Caco-2 (cell line): ENCODE results near the gene BIK. TPM values are rescaled to one million over a fixed set of nuclear protein-coding genes. Genes with fewer than 3 reads are reported as not detected.

Experiments
- BruUV-seq: library from RNA; stranded (reverse); fragments of 400-500 nt; replicated peaks from 2 replicates; lab custom pipeline; 2021; lab: Mats Ljungman, UMichigan
- CTCF ChIA-PET: fragments of 300-600 bp; sonication (Branson Sonifier 250); formaldehyde crosslinking; loops from one replicate; lab custom pipeline; 2022; ENCODE audit warnings: antibody characterized with exemption; lab: Charles Lee
- POLR2A ChIA-PET: fragments of 300-600 bp; sonication (Branson Sonifier 250); formaldehyde crosslinking; loops from one replicate; lab custom pipeline; 2022; ENCODE audit warnings: antibody characterized with exemption; lab: Charles Lee
- DNase-seq, 2 experiments: peaks; one replicate each; pipeline versions ENCODE4 v3.0.0 to v3.0.0-alpha.2; 2020 to 2022
- H3K27me3 ChIP-seq: replicated peaks from 2 replicates; pipeline ENCODE4 v1.6.0; 2011; ENCODE audit warnings: low read length; ENCODE audit not compliant: control insufficient read depth, insufficient read depth
- H3K36me3 ChIP-seq: 2 replicates; pipeline ENCODE4 v1.5.1; 2011; ENCODE audit warnings: low read length; ENCODE audit not compliant: control insufficient read depth, insufficient read depth
- H3K4me1 ChIP-seq: fragments of 250-450 bp; sonication (Bioruptor Pico); 2 replicates; pipeline ENCODE4 v1.5.1; 2020; ENCODE audit warnings: mild to moderate bottlenecking
- H3K4me3 ChIP-seq: 2 replicates; pipeline ENCODE4 v1.5.1; 2011; ENCODE audit warnings: low read depth, mild to moderate bottlenecking, control low read depth, low read length
- H3K9me3 ChIP-seq: fragments of 250-450 bp; sonication (Bioruptor Pico); 2 replicates; pipeline ENCODE4 v1.5.1; 2020; ENCODE audit warnings: mild to moderate bottlenecking, moderate library complexity
- H3K27ac Mint-ChIP-seq: one replicate; pipeline ENCODE4 v1.8.0; 2022; ENCODE audit warnings: mixed read lengths; ENCODE audit not compliant: unreplicated experiment
- H3K27me3 Mint-ChIP-seq: one replicate; pipeline ENCODE4 v1.8.0; 2022; ENCODE audit warnings: mixed read lengths; ENCODE audit not compliant: insufficient read depth, unreplicated experiment
- H3K36me3 Mint-ChIP-seq: one replicate; pipeline ENCODE4 v1.8.0; 2022; ENCODE audit warnings: mild to moderate bottlenecking, mixed read lengths; ENCODE audit not compliant: insufficient read depth, unreplicated experiment
- H3K4me1 Mint-ChIP-seq: one replicate; pipeline ENCODE4 v1.8.0; 2022; ENCODE audit warnings: low read depth, mixed read lengths; ENCODE audit not compliant: unreplicated experiment
- H3K4me3 Mint-ChIP-seq: one replicate; pipeline ENCODE4 v1.8.0; 2022; ENCODE audit warnings: mild to moderate bottlenecking, moderate library complexity, mixed read lengths; ENCODE audit not compliant: unreplicated experiment
- H3K9me3 Mint-ChIP-seq: one replicate; pipeline ENCODE4 v1.8.0; 2022; ENCODE audit warnings: mixed read lengths; ENCODE audit not compliant: unreplicated experiment
- CTCF ChIP-seq, 2 experiments: fragments of 200-600 bp in 1 of 2; IDR thresholded peaks; 1 replicate in 1 of 2; 2 replicates in 1 of 2; pipeline versions ENCODE4 v1.5.1 to v1.8.0; 2011 to 2022; ENCODE audit warnings: antibody characterized with exemption in 1 of 2, control low read depth in 1 of 2, inconsistent platforms in 1 of 2, low read depth in 1 of 2, low read length in 1 of 2, mild to moderate bottlenecking in 1 of 2, moderate library complexity in 1 of 2; ENCODE audit not compliant: insufficient read depth in 1 of 2, severe bottlenecking in 1 of 2, unreplicated experiment in 1 of 2
- intact Hi-C: fragments of 100-400 bp; cut with micrococcal nuclease; formaldehyde crosslinking; loops from one replicate; pipeline ENCODE4 v1.10.0; 2022; ENCODE audit not compliant: unreplicated experiment
- total RNA-seq: library from RNA; stranded (reverse); gene quantifications from 2 replicates; pipeline ENCODE4 v1.2.3, GENCODE V29; 2022

The BIK gene
- total RNA-seq, 1 experiment from 2014 or later = 13.3 TPM

DNA sequence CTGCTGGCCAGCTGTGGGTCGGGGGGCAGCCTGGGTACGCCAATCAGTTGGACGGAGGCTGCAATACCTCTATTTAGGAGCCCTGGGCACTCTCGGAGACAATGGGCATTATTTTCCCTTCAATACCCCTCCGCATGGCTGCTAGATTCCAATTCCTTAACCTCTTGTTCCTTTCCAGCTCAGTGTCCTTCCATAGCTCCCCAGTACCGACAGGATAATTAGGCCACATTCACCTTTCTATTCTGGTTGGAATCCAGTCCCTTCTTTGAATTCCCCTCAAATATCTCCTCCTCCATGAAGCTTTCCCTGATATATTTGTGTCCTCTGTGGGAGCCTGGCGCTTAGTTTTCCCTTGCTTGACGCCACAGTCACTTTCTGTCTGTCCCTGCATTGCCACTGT is 4.2 kb upstream of the BIK start:
- CTCF ChIA-PET = no interaction called here
- no peak overlapping the region for H3K4me3 Mint-ChIP-seq
- BruUV-seq = no TSS peak
- Histone ChIP-seq H3K9me3 (no peaks in the 10 kb centered on the region), H3K27me3 (no peaks in the 10 kb centered on the region), H3K4me3 (no peak overlapping the region), H3K36me3 (no peaks in the 10 kb centered on the region), H3K4me1 (peaks cover 29% of the 10 kb centered on the region)
- TF ChIP-seq CTCF (IDR thresholded peaks at IDR 0.05; ENCODE audit: insufficient read depth in 1 of 2, low read depth in 1 of 2, low read length in 1 of 2, severe bottlenecking in 1 of 2, unreplicated experiment in 1 of 2) = no peak
- H3K27ac Mint-ChIP-seq = no peak overlapping the region
- peaks cover 9% of the 10 kb centered on the region for H3K36me3 Mint-ChIP-seq
- no peaks in the 10 kb centered on the region for H3K27me3 Mint-ChIP-seq
- peaks cover 24% of the 10 kb centered on the region for H3K4me1 Mint-ChIP-seq
- POLR2A ChIA-PET = no interaction called here
- no peaks in the 10 kb centered on the region for H3K9me3 Mint-ChIP-seq
- no peak for DNase-seq
- intact Hi-C loops = no loop called here

- TF ChIP-seq CTCF (IDR thresholded peaks at IDR 0.05; ENCODE audit: insufficient read depth in 1 of 2, low read depth in 1 of 2, low read length in 1 of 2, severe bottlenecking in 1 of 2, unreplicated experiment in 1 of 2) = no peak
- no peak for DNase-seq
- Mint-ChIP-seq H3K27me3 (no peaks in the 10 kb centered on the region), H3K4me3 (no peak overlapping the region), H3K36me3 (peaks cover 6% of the 10 kb centered on the region), H3K9me3 (no peaks in the 10 kb centered on the region), H3K4me1 (peaks cover 15% of the 10 kb centered on the region), H3K27ac (no peak overlapping the region)
- Histone ChIP-seq H3K4me3 (no peak overlapping the region), H3K27me3 (no peaks in the 10 kb centered on the region), H3K36me3 (no peaks in the 10 kb centered on the region), H3K4me1 (peaks cover 14% of the 10 kb centered on the region), H3K9me3 (no peaks in the 10 kb centered on the region)
- POLR2A ChIA-PET = interaction anchor here (0.5 kb wide), 1 partner anchor 254 kb away, joined by 5 read pairs; no protein-coding TSS in a partner anchor
- intact Hi-C loops = no loop called here
- CTCF ChIA-PET = no interaction called here
- no TSS peak for BruUV-seq
Observed at GRCh38 chr22:43109511-43109910, 1.0 kb upstream of the BIK start.

DNA sequence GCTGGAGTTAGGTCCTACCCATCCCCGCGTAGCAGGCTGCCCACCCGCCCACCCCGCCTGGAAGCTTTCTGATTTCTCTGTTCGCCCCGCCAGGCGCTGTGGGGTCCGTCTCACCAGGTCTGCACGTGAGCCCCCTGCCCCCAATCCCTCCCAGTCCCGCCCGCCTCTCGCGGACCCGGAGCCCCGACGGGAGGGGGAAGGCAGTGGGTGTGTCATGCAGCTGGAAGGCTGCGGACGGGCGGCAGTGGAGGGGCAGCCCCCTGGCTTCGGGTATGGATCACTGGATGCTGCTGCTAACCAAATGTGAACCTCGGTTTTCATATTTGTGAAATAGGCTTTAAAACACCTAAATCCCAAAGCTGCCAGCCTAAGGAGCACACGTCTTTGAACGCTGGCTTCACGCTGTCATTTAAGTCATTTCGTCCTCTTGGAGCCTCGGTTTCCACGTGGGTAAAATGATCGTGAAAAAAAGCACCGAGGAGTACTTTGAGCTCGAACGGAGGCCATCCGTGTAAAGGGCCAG is 568 bp upstream of the BIK start:
- H3K27me3 Mint-ChIP-seq = no peaks in the 10 kb centered on the region
- no TSS peak for BruUV-seq
- Histone ChIP-seq H3K9me3 (no peaks in the 10 kb centered on the region), H3K36me3 (no peaks in the 10 kb centered on the region), H3K4me1 (peaks cover 9% of the 10 kb centered on the region), H3K4me3 (peak overlapping the region; percentile 87), H3K27me3 (no peaks in the 10 kb centered on the region)
- no peak for TF ChIP-seq CTCF (IDR thresholded peaks at IDR 0.05; ENCODE audit: insufficient read depth in 1 of 2, low read depth in 1 of 2, low read length in 1 of 2, severe bottlenecking in 1 of 2, unreplicated experiment in 1 of 2)
- ChIA-PET CTCF (interaction anchor here (1.0 to 1.6 kb wide), 2 partner anchors 20 to 122 kb away, joined by 4 read pairs; no protein-coding TSS in a partner anchor), POLR2A (no interaction called here)
- peaks cover 9% of the 10 kb centered on the region for H3K36me3 Mint-ChIP-seq
- H3K27ac Mint-ChIP-seq = no peak overlapping the region
- H3K4me1 Mint-ChIP-seq = peaks cover 12% of the 10 kb centered on the region
- H3K4me3 Mint-ChIP-seq = peak overlapping the region; percentile 76
- intact Hi-C loops = no loop called here
- no peaks in the 10 kb centered on the region for H3K9me3 Mint-ChIP-seq
- DNase-seq = no peak
